Esophagus muscularis mucosa (tissue), 4 donors: Measurements from ENCODE around the gene SCFD2. TPM values are rescaled to one million over a fixed set of nuclear protein-coding genes. Genes with fewer than 3 reads are reported as not detected.
"Not testable (repeated sequence)": the region's sequence is repeated elsewhere in the genome, so short reads cannot be mapped to it uniquely, and the experiment has no call there.

Experiments used
- DNase-seq: peaks from one replicate; pipeline ENCODE4 v3.0.0-alpha.2; 2017; ENCODE audit errors: extremely low spot score
- H3K27ac ChIP-seq, 4 donors: fragments of 200-600 bp; sonication (generic); replicated peaks in 1 of 4; 1 replicate in 3 of 4; 2 replicates in 1 of 4; pipeline ENCODE4 v1.5.1; 2016 to 2019; ENCODE audit warnings: mild to moderate bottlenecking in 1 of 4
- H3K27me3 ChIP-seq, 4 donors: fragments of 200-600 bp; sonication (generic); one replicate each; pipeline versions ENCODE4 v1.5.1 to v1.6.0; 2016 to 2019
- H3K36me3 ChIP-seq, 4 donors: fragments of 200-600 bp; sonication (generic); one replicate each; pipeline ENCODE4 v1.5.1; 2016 to 2019
- H3K4me1 ChIP-seq, 4 donors: fragments of 200-600 bp; sonication (generic); one replicate each; pipeline ENCODE4 v1.5.1; 2016 to 2019
- H3K4me3 ChIP-seq, 4 donors: fragments of 200-600 bp; sonication (generic); 1 replicate in 2 of 4; 2 replicates in 2 of 4; pipeline ENCODE4 v1.5.1; 2016 to 2019; ENCODE audit warnings: mild to moderate bottlenecking in 4 of 4, moderate library complexity in 1 of 4
- H3K9me3 ChIP-seq, 4 donors: fragments of 200-600 bp; sonication (generic); 1 replicate in 3 of 4; 2 replicates in 1 of 4; pipeline ENCODE4 v1.5.1; 2016 to 2019
- CTCF ChIP-seq, 3 experiments: fragments of 200-600 bp in 2 of 3; fragments of 450-650 bp in 1 of 3; sonication (generic) in 2 of 3; IDR thresholded peaks; one replicate each; pipeline ENCODE4 v1.5.1; 2017 to 2019; ENCODE audit warnings: antibody characterized with exemption in 3 of 3, mild to moderate bottlenecking in 2 of 3, moderate library complexity in 1 of 3
- EP300 ChIP-seq: sonication (generic); formaldehyde crosslinking; IDR thresholded peaks from one replicate; pipeline ENCODE4 v1.6.1; 2017; ENCODE audit warnings: antibody characterized with exemption
- POLR2A ChIP-seq: fragments of 450-650 bp; IDR thresholded peaks from one replicate; pipeline ENCODE4 v1.6.1; 2017; ENCODE audit warnings: antibody characterized with exemption, moderate library complexity, mild to moderate bottlenecking, low read depth
- POLR2AphosphoS5 ChIP-seq, 2 donors: sonication (generic); formaldehyde crosslinking; IDR thresholded peaks; one replicate each; pipeline ENCODE4 v1.6.1; 2017; ENCODE audit warnings: antibody characterized with exemption in 2 of 2
- WGBS: methylation state at CpG from one replicate; pipeline ENCODE4 v1.1.5; 2018; 5-methylcytosine and 5-hydroxymethylcytosine counted together
- intact Hi-C: fragments of 100-400 bp; cut with DNase I; formaldehyde crosslinking; loops from one replicate; pipeline ENCODE4 v1.15.1; 2023
- total RNA-seq, 4 donors: library from RNA; depleted of rRNA; stranded (reverse); fragments of >200 nt; gene quantifications; one replicate each; pipeline versions ENCODE4 v1.1.0 to v1.2.1, GENCODE V29; 2016

The SCFD2 gene
- 10 to 100 TPM; 10.0 to 15.7 (median 12.7) TPM for total RNA-seq

- H3K27ac ChIP-seq = peak within 1 kb of the TSS; percentile 54 to 76 (median 67)
- DNase-seq = peak; percentile 99
- WGBS = under 1% methylated on average over 34 of the region's 51 CpGs
- H3K4me1 ChIP-seq = peaks cover 18 to 49% (median 41%) of the 10 kb centered on the region in 4 donors
- H3K4me3 ChIP-seq = peak within 1 kb of the TSS; percentile 77 to 89 (median 80)
- no peaks in the 10 kb centered on the region for H3K9me3 ChIP-seq
- peaks cover 0 to 22% (median 0%) of the 10 kb centered on the region in 4 donors for H3K27me3 ChIP-seq
- intact Hi-C loops = no loop called here
- H3K36me3 ChIP-seq = no peaks in the 10 kb centered on the region
- no peak for TF ChIP-seq EP300
- TF ChIP-seq POLR2AphosphoS5 (IDR thresholded peaks at IDR 0.05) = peak; percentile 61 to 93
Measured at GRCh38 chr4:53365486-53366300, at the start of gene SCFD2. TSS of gene SCFD2 (minus strand) at chr4:53366061.

- H3K4me1 ChIP-seq, H3K4me3 ChIP-seq, H3K9me3 ChIP-seq, H3K27ac ChIP-seq, intact Hi-C loops, DNase-seq, H3K27me3 ChIP-seq: not testable (repeated sequence)
- 95% methylated on average over 10 of the region's 11 CpGs for WGBS
- peaks cover 4 to 14% (median 9%) of the 10 kb centered on the region in 4 donors for H3K36me3 ChIP-seq
Measured at GRCh38 chr4:53409479-53409878, 43.6 kb upstream of the SCFD2 start.

- Histone ChIP-seq H3K4me3 (no peak overlapping the region), H3K4me1 (peaks cover 3 to 32% (median 26%) of the 10 kb centered on the region in 4 donors), H3K9me3 (no peaks in the 10 kb centered on the region), H3K27me3 (no peaks in the 10 kb centered on the region), H3K27ac (no peak overlapping the region), H3K36me3 (peaks cover 7 to 33% (median 21%) of the 10 kb centered on the region in 4 donors)
- TF ChIP-seq EP300 = no peak
- no peak for TF ChIP-seq POLR2AphosphoS5 (IDR thresholded peaks at IDR 0.05)
- no peak for TF ChIP-seq POLR2A
- TF ChIP-seq CTCF (IDR thresholded peaks at IDR 0.05) = no peak
- intact Hi-C loops = no loop called here
- no peak for DNase-seq
- WGBS = 86% methylated on average over 4 of the region's 4 CpGs
Measured at GRCh38 chr4:53380221-53380620, 14.4 kb upstream of the SCFD2 start.

- H3K4me1 ChIP-seq = peaks cover 3 to 32% (median 26%) of the 10 kb centered on the region in 4 donors
- TF ChIP-seq CTCF (IDR thresholded peaks at IDR 0.05) (no peak), EP300 (no peak), POLR2A (no peak), POLR2AphosphoS5 (IDR thresholded peaks at IDR 0.05) (no peak)
- H3K27me3 ChIP-seq = no peaks in the 10 kb centered on the region
- intact Hi-C loops = loop anchor here (10.0 kb wide), 2 partner anchors 363 to 687 kb away; partner anchors contain the start of gene CHIC2
- H3K4me3 ChIP-seq = peak overlapping the region; percentile 68 to 97 (median 92)
- peaks cover 0 to 12% (median 5%) of the 10 kb centered on the region in 4 donors for H3K36me3 ChIP-seq
- DNase-seq = no peak
- no peaks in the 10 kb centered on the region for H3K9me3 ChIP-seq
- 0% methylated on average over 10 of the region's 10 CpGs for WGBS
- peak overlapping the region; percentile 83 to 91 (median 90) for H3K27ac ChIP-seq
Measured at GRCh38 chr4:53378171-53378482, 12.3 kb upstream of the SCFD2 start.

- Histone ChIP-seq H3K4me1 (peaks cover 3 to 32% (median 26%) of the 10 kb centered on the region in 4 donors), H3K27me3 (peaks cover 0 to 1% (median 0%) of the 10 kb centered on the region in 4 donors), H3K4me3 (peak within 1 kb of the TSS; percentile 68 to 97 (median 92)), H3K9me3 (no peaks in the 10 kb centered on the region), H3K27ac (peak within 1 kb of the TSS; percentile 83 to 91 (median 90)), H3K36me3 (peaks cover 0 to 11% (median 3%) of the 10 kb centered on the region in 4 donors)
- peak; percentile 98 for DNase-seq
- under 1% methylated on average over 29 of the region's 85 CpGs for WGBS
- peak; percentile 61 for TF ChIP-seq POLR2A
- peak; percentile 96 to 97 for TF ChIP-seq POLR2AphosphoS5 (IDR thresholded peaks at IDR 0.05)
- TF ChIP-seq CTCF (IDR thresholded peaks at IDR 0.05) = peak in 1 of 3 experiments; percentile 9
- no peak for TF ChIP-seq EP300
- intact Hi-C loops = loop anchor here (10.0 kb wide), 2 partner anchors 363 to 687 kb away; partner anchors contain the start of gene CHIC2
Measured at GRCh38 chr4:53377319-53378170, 11.7 kb upstream of the SCFD2 start, which contains the start of gene FIP1L1. TSS of gene FIP1L1 (plus strand) at chr4:53377641. CDS start at chr4:53377839, 198 bp downstream.
